Peyer's patch (tissue), 4 donors: ENCODE data around the gene GSTA4. TPM values are rescaled to one million over a fixed set of nuclear protein-coding genes. Genes with fewer than 3 reads are reported as not detected.

Experiments used
- DNase-seq, 3 donors: peaks; one replicate each; pipeline ENCODE4 v3.0.0-alpha.2; 2017 to 2019
- H3K27ac ChIP-seq, 4 donors: fragments of 200-600 bp; sonication (generic); one replicate each; pipeline ENCODE4 v1.5.1; 2016 to 2019
- H3K27me3 ChIP-seq, 2 donors: fragments of 200-600 bp; sonication (generic); one replicate each; pipeline ENCODE4 v1.5.1; 2019
- H3K36me3 ChIP-seq, 3 donors: fragments of 200-600 bp; sonication (generic); one replicate each; pipeline ENCODE4 v1.5.1; 2016 to 2019
- H3K4me1 ChIP-seq, 4 donors: fragments of 200-600 bp; sonication (generic); one replicate each; pipeline ENCODE4 v1.5.1; 2016 to 2019
- H3K4me3 ChIP-seq, 4 donors: fragments of 200-600 bp; sonication (generic); 1 replicate in 3 of 4; 2 replicates in 1 of 4; pipeline ENCODE4 v1.5.1; 2016 to 2019; ENCODE audit warnings: mild to moderate bottlenecking in 1 of 4
- H3K9me3 ChIP-seq, 4 donors: fragments of 200-600 bp; sonication (generic); one replicate each; pipeline ENCODE4 v1.5.1; 2016 to 2019; ENCODE audit warnings: mild to moderate bottlenecking in 1 of 4
- POLR2A ChIP-seq, 2 donors: fragments of 450-650 bp; IDR thresholded peaks; one replicate each; pipeline ENCODE4 v1.5.1; 2017; ENCODE audit warnings: antibody characterized with exemption in 2 of 2, mild to moderate bottlenecking in 2 of 2, moderate library complexity in 2 of 2
- total RNA-seq, 4 donors: library from RNA; depleted of rRNA; stranded (reverse); fragments of >200 nt; gene quantifications; one replicate each; pipeline ENCODE4 v1.1.0, GENCODE V29; 2016
- TF ChIP-seq, protein P1 (sequence below), 6 experiments: fragments of 450-650 bp in 4 of 6; fragments of 200-600 bp in 2 of 6; sonication (generic) in 1 of 6; IDR thresholded peaks; one replicate each; pipeline ENCODE4 v1.5.1; 2017 to 2019; ENCODE audit warnings: antibody characterized with exemption in 6 of 6, mild to moderate bottlenecking in 3 of 6, moderate library complexity in 1 of 6

GSTA4 gene
- total RNA-seq, 4 donors from 2014 or later = 13.9 to 17.9 (median 15.0) TPM

DNA sequence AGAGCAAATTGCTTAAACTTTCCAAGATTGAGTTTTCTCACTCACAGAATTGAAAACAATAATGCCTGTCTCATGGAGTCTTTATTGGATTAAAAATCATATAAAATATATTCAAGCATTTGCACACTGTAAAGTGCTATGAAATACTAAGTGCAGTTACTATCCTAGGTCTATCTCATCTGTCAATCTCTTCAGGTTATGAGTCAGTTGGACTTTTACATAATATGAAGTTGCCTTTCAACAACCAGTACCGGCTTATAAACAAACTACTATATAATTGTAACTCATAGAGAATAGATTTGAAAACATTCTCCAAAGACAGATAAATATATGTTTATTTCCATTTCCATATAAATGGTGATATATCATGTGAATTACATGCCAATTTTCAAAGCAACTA lies 20.4 kb upstream of the GSTA4 start:
- Histone ChIP-seq H3K27me3 (no peaks in the 10 kb centered on the region), H3K36me3 (peaks cover 0 to 78% (median 3%) of the 10 kb centered on the region in 3 donors), H3K4me1 (no peaks in the 10 kb centered on the region), H3K27ac (no peak overlapping the region), H3K9me3 (no peaks in the 10 kb centered on the region), H3K4me3 (no peak overlapping the region)
- DNase-seq = no peak
- no peak for TF ChIP-seq POLR2A (IDR thresholded peaks at IDR 0.05)
- TF ChIP-seq, protein P1, sequence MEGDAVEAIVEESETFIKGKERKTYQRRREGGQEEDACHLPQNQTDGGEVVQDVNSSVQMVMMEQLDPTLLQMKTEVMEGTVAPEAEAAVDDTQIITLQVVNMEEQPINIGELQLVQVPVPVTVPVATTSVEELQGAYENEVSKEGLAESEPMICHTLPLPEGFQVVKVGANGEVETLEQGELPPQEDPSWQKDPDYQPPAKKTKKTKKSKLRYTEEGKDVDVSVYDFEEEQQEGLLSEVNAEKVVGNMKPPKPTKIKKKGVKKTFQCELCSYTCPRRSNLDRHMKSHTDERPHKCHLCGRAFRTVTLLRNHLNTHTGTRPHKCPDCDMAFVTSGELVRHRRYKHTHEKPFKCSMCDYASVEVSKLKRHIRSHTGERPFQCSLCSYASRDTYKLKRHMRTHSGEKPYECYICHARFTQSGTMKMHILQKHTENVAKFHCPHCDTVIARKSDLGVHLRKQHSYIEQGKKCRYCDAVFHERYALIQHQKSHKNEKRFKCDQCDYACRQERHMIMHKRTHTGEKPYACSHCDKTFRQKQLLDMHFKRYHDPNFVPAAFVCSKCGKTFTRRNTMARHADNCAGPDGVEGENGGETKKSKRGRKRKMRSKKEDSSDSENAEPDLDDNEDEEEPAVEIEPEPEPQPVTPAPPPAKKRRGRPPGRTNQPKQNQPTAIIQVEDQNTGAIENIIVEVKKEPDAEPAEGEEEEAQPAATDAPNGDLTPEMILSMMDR (IDR thresholded peaks at IDR 0.05) = no peak

DNA sequence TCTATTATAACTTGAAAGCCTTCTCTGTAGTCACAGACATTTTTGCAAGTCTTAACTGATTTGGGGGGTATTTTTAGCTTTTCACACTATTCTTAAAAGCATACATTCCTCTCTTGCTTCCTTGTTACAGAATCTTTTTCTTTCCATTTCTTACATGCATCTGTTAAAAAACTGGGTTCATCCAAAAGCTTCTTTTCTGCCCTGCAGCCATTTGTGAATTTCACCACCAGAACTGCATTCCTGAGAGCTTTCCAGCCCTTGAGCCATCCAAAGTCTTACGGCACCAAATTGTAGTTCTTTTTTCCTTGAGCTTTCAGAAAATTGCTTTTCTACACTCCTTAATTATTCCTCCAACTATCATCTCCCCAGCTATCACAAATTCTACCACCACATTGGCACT lies 19.7 kb upstream of the GSTA4 start:
- Histone ChIP-seq H3K36me3 (peaks cover 0 to 86% (median 3%) of the 10 kb centered on the region in 3 donors), H3K9me3 (no peaks in the 10 kb centered on the region), H3K27me3 (no peaks in the 10 kb centered on the region), H3K4me3 (no peak overlapping the region), H3K4me1 (no peaks in the 10 kb centered on the region), H3K27ac (no peak overlapping the region)
- TF ChIP-seq, protein P1 (IDR thresholded peaks at IDR 0.05) = no peak
- TF ChIP-seq POLR2A (IDR thresholded peaks at IDR 0.05) = no peak
- no peak for DNase-seq

DNA sequence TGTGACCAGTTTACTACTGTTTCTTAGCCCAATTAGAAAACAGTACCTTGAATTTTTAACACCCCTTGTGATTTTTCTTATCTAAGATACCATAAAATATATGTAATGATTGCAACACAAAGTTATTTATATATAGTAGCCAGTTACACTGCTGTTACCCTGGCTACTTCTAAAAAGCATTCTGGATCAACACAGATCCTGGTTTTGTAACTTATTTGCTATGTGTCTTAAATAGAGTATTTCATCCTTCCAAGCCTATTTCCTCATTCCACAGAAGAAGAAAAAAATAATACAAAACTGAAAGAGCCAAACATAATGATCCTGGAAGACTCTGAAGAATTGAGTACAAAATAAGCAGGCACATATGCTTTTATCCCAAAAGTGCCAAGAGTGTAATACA lies 19.0 kb upstream of the GSTA4 start:
- no peak for DNase-seq
- H3K27me3 ChIP-seq = no peaks in the 10 kb centered on the region
- TF ChIP-seq POLR2A (IDR thresholded peaks at IDR 0.05) = no peak
- TF ChIP-seq, protein P1 (IDR thresholded peaks at IDR 0.05) = no peak
- no peak overlapping the region for H3K4me3 ChIP-seq
- no peaks in the 10 kb centered on the region for H3K9me3 ChIP-seq
- peak overlapping the region in 1 of 4 donors; percentile 10 for H3K27ac ChIP-seq
- peaks cover 0 to 87% (median 3%) of the 10 kb centered on the region in 3 donors for H3K36me3 ChIP-seq
- no peaks in the 10 kb centered on the region for H3K4me1 ChIP-seq

DNA sequence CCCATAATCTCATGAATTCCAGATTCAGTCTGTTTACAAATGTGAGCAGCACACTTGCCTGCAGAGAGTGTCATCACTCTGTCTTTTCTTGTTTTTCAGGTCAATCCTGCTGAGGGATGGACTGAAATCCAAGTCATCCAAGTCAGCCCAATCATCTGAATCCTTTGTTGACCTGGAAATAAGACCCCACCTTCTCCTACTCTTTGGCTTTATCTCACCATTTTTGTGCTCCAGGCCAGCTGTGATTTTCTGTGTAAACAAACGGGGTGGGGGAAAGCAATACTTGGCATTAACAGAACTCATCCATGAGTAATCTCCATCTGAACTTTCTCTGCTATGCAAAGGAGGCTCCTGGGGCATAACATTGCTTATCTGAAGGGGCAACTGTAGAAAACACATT lies 16.9 kb upstream of the GSTA4 start:
- TF ChIP-seq POLR2A (IDR thresholded peaks at IDR 0.05) = no peak
- TF ChIP-seq, protein P1 (IDR thresholded peaks at IDR 0.05) = no peak
- no peaks in the 10 kb centered on the region for H3K4me1 ChIP-seq

DNA sequence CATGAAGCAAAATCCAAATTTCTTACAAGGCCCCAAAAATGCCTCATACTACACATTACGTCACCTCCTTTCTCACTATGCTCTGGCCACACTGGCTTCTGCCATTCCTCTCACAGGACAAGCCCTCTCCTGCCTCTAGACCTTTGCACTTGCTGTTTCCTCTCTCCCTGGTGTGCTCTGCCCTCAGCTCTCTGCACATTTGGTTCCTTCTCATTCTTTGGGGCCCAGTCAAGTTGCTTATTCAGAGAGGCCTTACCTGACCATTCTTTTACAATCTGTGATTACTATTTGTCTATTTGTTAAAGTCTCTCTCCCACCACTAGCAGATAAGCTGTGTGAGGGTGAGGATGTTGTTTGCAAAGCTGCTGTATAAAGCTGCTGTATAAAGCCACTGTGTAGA lies 15.4 kb upstream of the GSTA4 start:
- no peaks in the 10 kb centered on the region for H3K4me1 ChIP-seq
- peaks cover 0 to 88% (median 8%) of the 10 kb centered on the region in 3 donors for H3K36me3 ChIP-seq
- no peak for DNase-seq
- H3K4me3 ChIP-seq = no peak overlapping the region
- TF ChIP-seq, protein P1 (IDR thresholded peaks at IDR 0.05) = no peak
- no peak for TF ChIP-seq POLR2A (IDR thresholded peaks at IDR 0.05)
- no peak overlapping the region for H3K27ac ChIP-seq
- no peaks in the 10 kb centered on the region for H3K9me3 ChIP-seq
- no peaks in the 10 kb centered on the region for H3K27me3 ChIP-seq

More for the DNA sequence above, 16.9 kb upstream of the GSTA4 start:
- Histone ChIP-seq H3K4me3 (no peak overlapping the region), H3K9me3 (no peaks in the 10 kb centered on the region), H3K27me3 (no peaks in the 10 kb centered on the region), H3K27ac (no peak overlapping the region), H3K36me3 (peaks cover 0 to 85% (median 8%) of the 10 kb centered on the region in 3 donors)
- DNase-seq = no peak

DNA sequence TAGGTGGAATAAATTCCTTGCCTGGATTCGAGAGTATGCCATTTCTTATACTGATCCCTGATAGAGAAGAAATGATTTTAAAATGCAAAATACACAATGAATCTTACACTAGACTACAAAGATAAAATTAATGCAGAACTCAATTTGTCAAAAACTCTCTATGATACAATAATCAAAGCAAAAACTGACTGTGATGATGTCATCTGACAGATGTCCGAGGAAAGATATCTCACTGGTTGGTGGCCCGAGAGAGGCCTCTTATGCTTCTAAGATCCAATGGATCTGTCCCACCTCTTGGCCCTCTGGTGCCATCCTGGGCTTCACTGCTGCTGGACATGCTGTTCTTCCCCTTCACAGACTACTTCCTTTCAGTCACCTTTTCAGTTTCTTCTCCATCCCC lies 14.4 kb upstream of the GSTA4 start:
- Histone ChIP-seq H3K27me3 (no peaks in the 10 kb centered on the region), H3K4me1 (no peaks in the 10 kb centered on the region), H3K4me3 (no peak overlapping the region), H3K36me3 (peaks cover 0 to 92% (median 8%) of the 10 kb centered on the region in 3 donors), H3K27ac (no peak overlapping the region), H3K9me3 (no peaks in the 10 kb centered on the region)
- no peak for DNase-seq
- TF ChIP-seq, protein P1 (IDR thresholded peaks at IDR 0.05) = no peak
- no peak for TF ChIP-seq POLR2A (IDR thresholded peaks at IDR 0.05)
